GM13977 (cell line): ENCODE results near the gene CREB3.

ENCODE experiments used
- DNase-seq: peaks from one replicate; pipeline ENCODE4 v3.0.0; 2012; ENCODE audit warnings: low spot score
- in situ Hi-C: fragments of 300-500 bp; cut with MboI; formaldehyde crosslinking; loops from one replicate; pipeline ENCODE4 v1.12.0; 2022; ENCODE audit warnings: low sequenced_read_pairs, low pct_unique_long_range_greater_than_20kb, mixed read lengths, inconsistent platforms; ENCODE audit not compliant: unreplicated experiment
- TF ChIP-seq, protein P1 (sequence below): IDR thresholded peaks from 2 replicates; pipeline ENCODE4 v1.5.1; 2012; ENCODE audit warnings: mild to moderate bottlenecking, control low read depth; ENCODE audit not compliant: insufficient read depth; ENCODE audit errors: extremely low read depth, missing control alignments

Gene CREB3

GRCh38 chr9:35716230-35716629 is 16.2 kb upstream of the CREB3 start:
- in situ Hi-C loops, result no loop called here
- TF ChIP-seq, protein P1, sequence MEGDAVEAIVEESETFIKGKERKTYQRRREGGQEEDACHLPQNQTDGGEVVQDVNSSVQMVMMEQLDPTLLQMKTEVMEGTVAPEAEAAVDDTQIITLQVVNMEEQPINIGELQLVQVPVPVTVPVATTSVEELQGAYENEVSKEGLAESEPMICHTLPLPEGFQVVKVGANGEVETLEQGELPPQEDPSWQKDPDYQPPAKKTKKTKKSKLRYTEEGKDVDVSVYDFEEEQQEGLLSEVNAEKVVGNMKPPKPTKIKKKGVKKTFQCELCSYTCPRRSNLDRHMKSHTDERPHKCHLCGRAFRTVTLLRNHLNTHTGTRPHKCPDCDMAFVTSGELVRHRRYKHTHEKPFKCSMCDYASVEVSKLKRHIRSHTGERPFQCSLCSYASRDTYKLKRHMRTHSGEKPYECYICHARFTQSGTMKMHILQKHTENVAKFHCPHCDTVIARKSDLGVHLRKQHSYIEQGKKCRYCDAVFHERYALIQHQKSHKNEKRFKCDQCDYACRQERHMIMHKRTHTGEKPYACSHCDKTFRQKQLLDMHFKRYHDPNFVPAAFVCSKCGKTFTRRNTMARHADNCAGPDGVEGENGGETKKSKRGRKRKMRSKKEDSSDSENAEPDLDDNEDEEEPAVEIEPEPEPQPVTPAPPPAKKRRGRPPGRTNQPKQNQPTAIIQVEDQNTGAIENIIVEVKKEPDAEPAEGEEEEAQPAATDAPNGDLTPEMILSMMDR, result no peak
- DNase-seq, result no peak

DNA sequence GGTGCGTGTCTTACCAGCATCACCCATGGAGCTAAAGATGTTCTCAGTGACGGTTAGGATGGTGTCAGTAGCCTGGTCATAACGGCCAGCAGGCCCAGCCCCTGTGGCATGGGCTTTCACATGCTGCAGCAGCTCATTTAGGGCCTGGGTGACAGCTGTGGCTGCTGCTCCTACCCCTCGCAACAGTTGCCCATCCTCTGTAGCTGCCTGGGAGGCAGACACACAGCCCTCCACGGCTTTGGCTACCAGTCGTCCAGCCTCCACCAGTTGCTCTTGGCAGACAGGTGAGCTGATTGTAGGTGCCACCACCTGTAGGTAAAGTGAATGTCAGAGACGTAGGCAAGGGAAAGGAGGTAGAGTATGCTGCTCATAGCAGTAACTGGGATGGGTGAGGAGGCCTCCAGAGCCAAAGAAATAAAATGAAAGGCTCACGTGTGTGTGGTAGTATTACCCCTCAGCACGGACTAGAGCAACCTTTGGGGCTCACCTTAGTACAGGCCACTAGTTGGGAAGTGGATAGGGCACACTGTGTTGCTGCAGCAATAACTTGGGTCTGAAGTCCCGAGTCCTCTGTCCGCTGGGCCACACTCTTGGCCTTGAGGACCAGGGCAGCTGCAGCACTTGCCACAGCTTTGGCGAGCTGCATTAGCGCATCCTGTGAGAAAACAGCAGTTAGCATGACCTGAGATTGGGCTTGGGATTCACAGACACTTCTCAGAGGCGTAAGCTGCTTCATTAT is 15.2 kb upstream of the CREB3 start:
- in situ Hi-C loops, result no loop called here
- DNase-seq, result no peak
- TF ChIP-seq, protein P1, result no peak

GRCh38 chr9:35718721-35719511 is 13.6 kb upstream of the CREB3 start:
- in situ Hi-C loops, result no loop called here
- DNase-seq, result no peak
- TF ChIP-seq, protein P1, result no peak

DNA sequence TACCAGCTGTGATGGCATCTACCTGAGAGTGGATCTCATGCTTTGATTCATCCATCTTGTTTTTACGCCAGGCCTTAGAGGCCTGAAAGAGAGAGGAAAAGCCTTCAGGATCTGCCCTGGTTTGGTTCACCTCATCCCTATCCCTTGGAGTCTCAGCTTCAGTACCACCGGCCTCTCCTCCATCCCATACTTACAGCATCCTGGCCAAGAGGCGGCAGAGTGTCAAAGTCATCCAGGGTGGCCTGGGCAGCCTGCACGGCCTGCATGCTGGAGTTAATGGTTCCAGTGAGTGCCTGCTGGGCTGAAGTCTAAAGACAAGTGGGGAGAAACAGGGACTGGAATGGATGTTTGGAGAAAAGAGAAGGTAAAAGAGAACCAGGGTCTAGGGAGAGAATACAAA is 12.9 kb upstream of the CREB3 start:
- in situ Hi-C loops, result no loop called here
- TF ChIP-seq, protein P1, result no peak
- no peak for DNase-seq

- in situ Hi-C loops, result loop anchor here (10.0 kb wide), 1 partner anchor 59 kb away; the partner anchor contains the start of gene ARHGEF39
These were observed 9.0 kb upstream of the CREB3 start for GRCh38 chr9:35723426-35723825.

GRCh38 chr9:35723908-35724307 is 8.6 kb upstream of the CREB3 start:
- in situ Hi-C loops, result loop anchor here (10.0 kb wide), 1 partner anchor 59 kb away; the partner anchor contains the start of gene ARHGEF39
- TF ChIP-seq, protein P1, result no peak
- DNase-seq, result no peak

More at GRCh38 chr9:35723426-35723825, 9.0 kb upstream of the CREB3 start:
- DNase-seq, result no peak
- TF ChIP-seq, protein P1, result no peak
